Stomach (tissue), 4 donors: Measurements from ENCODE around the gene GPR108.

Source experiments
- EP300 ChIP-seq: sonication (generic); formaldehyde crosslinking; IDR thresholded peaks from one replicate; pipeline ENCODE4 v1.6.1; 2017; ENCODE audit warnings: antibody characterized with exemption
- POLR2A ChIP-seq, 4 donors: fragments of 450-650 bp; IDR thresholded peaks; one replicate each; pipeline ENCODE4 v1.6.1; 2016; ENCODE audit warnings: antibody characterized with exemption in 4 of 4, control low read depth in 2 of 4, mild to moderate bottlenecking in 1 of 4, moderate library complexity in 1 of 4
- POLR2AphosphoS5 ChIP-seq, 3 donors: sonication (generic); formaldehyde crosslinking; IDR thresholded peaks; one replicate each; pipeline ENCODE4 v1.6.1; 2016; ENCODE audit warnings: antibody characterized with exemption in 3 of 3
- TF ChIP-seq, protein P1 (sequence below), 7 experiments: fragments of 450-650 bp in 4 of 7; fragments of 200-600 bp in 3 of 7; sonication (generic) in 3 of 7; IDR thresholded peaks; one replicate each; pipeline ENCODE4 v1.5.1; 2016 to 2019; ENCODE audit warnings: antibody characterized with exemption in 7 of 7, control low read depth in 2 of 7, mild to moderate bottlenecking in 1 of 7

DNA sequence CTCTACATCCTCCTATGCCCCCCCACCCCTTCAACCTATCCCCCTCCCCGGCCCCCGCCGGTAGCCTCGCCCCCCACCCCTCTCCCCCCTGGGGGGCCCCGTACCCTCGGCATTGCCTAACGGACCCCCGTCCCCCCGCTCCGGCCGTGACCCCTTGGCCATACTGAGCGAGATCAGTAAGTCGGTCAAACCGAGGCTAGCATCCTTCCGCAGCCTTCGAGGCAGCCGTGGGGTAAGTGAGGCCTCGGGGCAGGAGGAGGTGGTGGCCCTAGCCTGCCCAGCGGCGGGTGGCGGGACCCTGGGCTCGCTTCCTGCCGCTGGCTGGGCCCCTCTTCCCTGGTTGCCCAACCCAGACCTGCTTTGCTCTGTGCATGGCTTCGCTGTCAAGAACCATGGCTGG lies 8.6 kb upstream of the GPR108 start:
- TF ChIP-seq, protein P1, sequence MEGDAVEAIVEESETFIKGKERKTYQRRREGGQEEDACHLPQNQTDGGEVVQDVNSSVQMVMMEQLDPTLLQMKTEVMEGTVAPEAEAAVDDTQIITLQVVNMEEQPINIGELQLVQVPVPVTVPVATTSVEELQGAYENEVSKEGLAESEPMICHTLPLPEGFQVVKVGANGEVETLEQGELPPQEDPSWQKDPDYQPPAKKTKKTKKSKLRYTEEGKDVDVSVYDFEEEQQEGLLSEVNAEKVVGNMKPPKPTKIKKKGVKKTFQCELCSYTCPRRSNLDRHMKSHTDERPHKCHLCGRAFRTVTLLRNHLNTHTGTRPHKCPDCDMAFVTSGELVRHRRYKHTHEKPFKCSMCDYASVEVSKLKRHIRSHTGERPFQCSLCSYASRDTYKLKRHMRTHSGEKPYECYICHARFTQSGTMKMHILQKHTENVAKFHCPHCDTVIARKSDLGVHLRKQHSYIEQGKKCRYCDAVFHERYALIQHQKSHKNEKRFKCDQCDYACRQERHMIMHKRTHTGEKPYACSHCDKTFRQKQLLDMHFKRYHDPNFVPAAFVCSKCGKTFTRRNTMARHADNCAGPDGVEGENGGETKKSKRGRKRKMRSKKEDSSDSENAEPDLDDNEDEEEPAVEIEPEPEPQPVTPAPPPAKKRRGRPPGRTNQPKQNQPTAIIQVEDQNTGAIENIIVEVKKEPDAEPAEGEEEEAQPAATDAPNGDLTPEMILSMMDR (IDR thresholded peaks at IDR 0.05): no peak
- TF ChIP-seq POLR2AphosphoS5 (IDR thresholded peaks at IDR 0.05) (no peak), POLR2A (IDR thresholded peaks at IDR 0.05) (no peak), EP300 (no peak)
